Measurements from ENCODE around the gene TMEM178B.

The TMEM178B gene

DNA sequence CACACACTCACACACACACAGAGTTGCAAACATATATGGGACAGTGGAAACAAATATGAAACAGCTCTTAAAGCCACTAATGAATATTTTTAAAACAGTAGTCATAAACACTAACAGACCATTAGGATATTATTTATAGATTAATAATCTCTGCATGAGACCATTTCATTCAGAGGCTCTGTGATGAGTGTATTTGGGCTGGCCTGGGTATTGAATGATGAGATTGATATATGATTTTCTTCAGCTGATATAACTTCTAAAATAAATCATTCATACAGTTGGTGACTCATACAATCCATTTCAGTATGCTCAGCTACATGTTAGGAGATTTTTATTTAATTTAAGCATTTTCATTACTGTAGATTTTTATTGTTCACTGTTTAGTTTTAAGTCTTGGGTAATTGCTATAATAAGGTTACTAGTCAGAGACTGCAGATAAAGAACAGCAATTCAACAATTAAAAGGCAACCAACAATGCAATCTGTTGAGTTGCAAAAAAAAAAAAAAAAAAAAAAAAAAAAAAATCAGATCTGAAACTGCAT is 452.2 kb downstream of the TMEM178B start:
- ChIA-PET CTCF (no interaction called here), POLR2A (ENCODE audit: low non-redundant PET) (no interaction called here)
- TF ChIP-seq, protein P1, sequence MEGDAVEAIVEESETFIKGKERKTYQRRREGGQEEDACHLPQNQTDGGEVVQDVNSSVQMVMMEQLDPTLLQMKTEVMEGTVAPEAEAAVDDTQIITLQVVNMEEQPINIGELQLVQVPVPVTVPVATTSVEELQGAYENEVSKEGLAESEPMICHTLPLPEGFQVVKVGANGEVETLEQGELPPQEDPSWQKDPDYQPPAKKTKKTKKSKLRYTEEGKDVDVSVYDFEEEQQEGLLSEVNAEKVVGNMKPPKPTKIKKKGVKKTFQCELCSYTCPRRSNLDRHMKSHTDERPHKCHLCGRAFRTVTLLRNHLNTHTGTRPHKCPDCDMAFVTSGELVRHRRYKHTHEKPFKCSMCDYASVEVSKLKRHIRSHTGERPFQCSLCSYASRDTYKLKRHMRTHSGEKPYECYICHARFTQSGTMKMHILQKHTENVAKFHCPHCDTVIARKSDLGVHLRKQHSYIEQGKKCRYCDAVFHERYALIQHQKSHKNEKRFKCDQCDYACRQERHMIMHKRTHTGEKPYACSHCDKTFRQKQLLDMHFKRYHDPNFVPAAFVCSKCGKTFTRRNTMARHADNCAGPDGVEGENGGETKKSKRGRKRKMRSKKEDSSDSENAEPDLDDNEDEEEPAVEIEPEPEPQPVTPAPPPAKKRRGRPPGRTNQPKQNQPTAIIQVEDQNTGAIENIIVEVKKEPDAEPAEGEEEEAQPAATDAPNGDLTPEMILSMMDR (conservative IDR thresholded peaks at IDR 0.05; ENCODE audit: low read depth): no peak
- no peak overlapping the region for H3K27ac ChIP-seq
- DNase-seq (ENCODE audit: low spot score): no peak

DNA sequence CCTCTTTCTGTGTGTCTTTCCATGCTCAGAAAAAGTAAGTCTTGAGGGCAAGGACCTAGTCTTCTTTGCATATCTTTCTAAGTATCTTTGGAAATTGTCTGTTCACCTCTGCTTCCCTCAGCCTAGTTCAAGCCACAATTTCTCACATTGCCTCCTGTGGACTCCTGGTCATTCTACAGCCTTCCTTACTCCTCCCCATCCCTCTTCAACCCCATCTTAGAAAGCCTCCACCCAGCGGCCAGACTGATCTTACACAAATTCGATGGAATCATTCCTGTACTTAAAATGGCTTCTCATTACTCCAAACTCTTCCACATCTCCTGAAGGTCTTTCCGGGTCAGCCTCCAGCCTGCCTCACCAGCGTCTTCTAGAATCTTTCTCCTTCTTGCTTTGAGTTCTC is 453.2 kb downstream of the TMEM178B start:
- ChIA-PET POLR2A (ENCODE audit: low non-redundant PET) (no interaction called here), CTCF (no interaction called here)
- H3K27ac ChIP-seq: no peak overlapping the region
- TF ChIP-seq, protein P1 (conservative IDR thresholded peaks at IDR 0.05; ENCODE audit: low read depth): no peak
- no peak for DNase-seq (ENCODE audit: low spot score)

DNA sequence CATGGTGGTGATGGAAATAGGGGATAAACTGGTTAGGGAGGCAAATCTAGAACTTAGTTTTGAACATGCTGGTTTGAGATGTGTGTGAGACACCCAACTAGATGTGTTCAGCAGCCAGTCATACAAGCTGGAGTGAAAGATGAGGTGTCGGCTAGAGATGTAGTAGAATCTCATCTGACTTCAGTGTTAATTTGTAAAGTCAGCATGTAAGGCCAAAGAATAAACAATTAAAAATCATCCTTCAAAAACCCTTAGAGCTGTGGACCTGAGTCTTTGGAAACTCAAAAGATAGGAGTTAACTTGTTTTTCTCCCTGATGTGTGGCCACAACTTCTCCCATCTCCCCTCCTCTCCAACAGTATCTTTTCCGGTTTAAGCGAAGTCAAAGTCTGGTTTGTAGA is 454.5 kb downstream of the TMEM178B start:
- no peak for DNase-seq (ENCODE audit: low spot score)
- TF ChIP-seq, protein P1 (conservative IDR thresholded peaks at IDR 0.05; ENCODE audit: low read depth): no peak
- ChIA-PET POLR2A (ENCODE audit: low non-redundant PET) (no interaction called here), CTCF (interaction anchor here (0.6 kb wide), 1 partner anchor 559 kb away, joined by 10 read pairs; no protein-coding TSS in a partner anchor)
- no peak overlapping the region for H3K27ac ChIP-seq
